Breast epithelium (tissue), 3 donors: ENCODE results near the gene LDB3.

Source experiments
- CTCF ChIP-seq, 3 donors: fragments of 450-650 bp; IDR thresholded peaks; one replicate each; pipeline ENCODE4 v1.5.1; 2016 to 2017; ENCODE audit warnings: antibody characterized with exemption in 3 of 3, mild to moderate bottlenecking in 3 of 3, moderate library complexity in 3 of 3
- POLR2A ChIP-seq: fragments of 450-650 bp; IDR thresholded peaks from one replicate; pipeline ENCODE4 v1.6.1; 2016; ENCODE audit warnings: antibody characterized with exemption, mild to moderate bottlenecking, moderate library complexity

- no peak for TF ChIP-seq CTCF (IDR thresholded peaks at IDR 0.05)
- TF ChIP-seq POLR2A = no peak
Measured at GRCh38 chr10:86686972-86687371, 18.7 kb downstream of the LDB3 start.
